HepG2 (cell line): ENCODE results near the gene WNT10A.

Source experiments
- MYC ChIP-seq: sonication (generic); formaldehyde crosslinking; IDR thresholded peaks from 2 replicates; pipeline ENCODE4 v1.9.0; 2021; ENCODE audit warnings: missing genetic modification reagents, borderline replicate concordance
- SKIL ChIP-seq: sonication (generic); formaldehyde crosslinking; IDR thresholded peaks from 2 replicates; pipeline ENCODE4 v1.8.0; 2022; ENCODE audit warnings: missing genetic modification reagents, mild to moderate bottlenecking, moderate library complexity, borderline replicate concordance

- TF ChIP-seq SKIL (CRISPR knock-in tag), result no peak
- TF ChIP-seq MYC, result no peak
Observed at GRCh38 chr2:218897394-218898108, 16.9 kb downstream of the WNT10A start.
